ENCODE measurements around the gene RTL9.

Gene RTL9

GRCh38 chrX:110384490-110384889 lies 25.8 kb downstream of the RTL9 start:
- no peak overlapping the region for H3K4me3 ChIP-seq (ENCODE audit: low read depth, low read length)
- DNase-seq (ENCODE audit: low read depth), result no peak
- no peak for TF ChIP-seq CTCF (IDR thresholded peaks at IDR 0.05; ENCODE audit: insufficient read depth, low read depth, low read length, missing control alignments)

- DNase-seq (ENCODE audit: low read depth), result no peak
- H3K4me3 ChIP-seq (ENCODE audit: low read depth, low read length), result no peak overlapping the region
- no peak for TF ChIP-seq CTCF (IDR thresholded peaks at IDR 0.05; ENCODE audit: insufficient read depth, low read depth, low read length, missing control alignments)
These were observed 30.9 kb downstream of the RTL9 start for GRCh38 chrX:110389570-110389969.

- no peak for TF ChIP-seq CTCF (IDR thresholded peaks at IDR 0.05; ENCODE audit: insufficient read depth, low read depth, low read length, missing control alignments)
- H3K4me3 ChIP-seq (ENCODE audit: low read depth, low read length), result no peak overlapping the region
- DNase-seq (ENCODE audit: low read depth), result no peak
These were observed 32.4 kb downstream of the RTL9 start for GRCh38 chrX:110391086-110391485.

GRCh38 chrX:110394651-110395050 lies 36.0 kb downstream of the RTL9 start:
- TF ChIP-seq CTCF (IDR thresholded peaks at IDR 0.05; ENCODE audit: insufficient read depth, low read depth, low read length, missing control alignments), result no peak
- no peak overlapping the region for H3K4me3 ChIP-seq (ENCODE audit: low read depth, low read length)
- no peak for DNase-seq (ENCODE audit: low read depth)

- no peak overlapping the region for H3K4me3 ChIP-seq (ENCODE audit: low read depth, low read length)
- no peak for TF ChIP-seq CTCF (IDR thresholded peaks at IDR 0.05; ENCODE audit: insufficient read depth, low read depth, low read length, missing control alignments)
- DNase-seq (ENCODE audit: low read depth), result no peak
These were observed 37.2 kb downstream of the RTL9 start for GRCh38 chrX:110395877-110396276.

GRCh38 chrX:110396735-110397134 lies 38.1 kb downstream of the RTL9 start:
- DNase-seq (ENCODE audit: low read depth), result no peak
- H3K4me3 ChIP-seq (ENCODE audit: low read depth, low read length), result no peak overlapping the region
- no peak for TF ChIP-seq CTCF (IDR thresholded peaks at IDR 0.05; ENCODE audit: insufficient read depth, low read depth, low read length, missing control alignments)

- TF ChIP-seq CTCF (IDR thresholded peaks at IDR 0.05; ENCODE audit: insufficient read depth, low read depth, low read length, missing control alignments), result no peak
- H3K4me3 ChIP-seq (ENCODE audit: low read depth, low read length), result no peak overlapping the region
- DNase-seq (ENCODE audit: low read depth), result no peak
These were observed 38.7 kb downstream of the RTL9 start for GRCh38 chrX:110397339-110397738.

Measured in GM12865 (cell line).